ENCODE measurements around the gene GPN2. TPM values are rescaled to one million over a fixed set of nuclear protein-coding genes. Genes with fewer than 3 reads are reported as not detected.
A peak's percentile ranks its signal among the peaks of the same experiment; 100 is the strongest.

The GPN2 gene
- total RNA-seq, result 16.4 TPM
- long read RNA-seq, full-length matches to known transcripts, result 21 of 25 reads
- long read RNA-seq, partial matches to known transcripts, result 0 of 25 reads
- long read RNA-seq, other reads (novel, unspliced or antisense), result 4 of 25 reads

DNA sequence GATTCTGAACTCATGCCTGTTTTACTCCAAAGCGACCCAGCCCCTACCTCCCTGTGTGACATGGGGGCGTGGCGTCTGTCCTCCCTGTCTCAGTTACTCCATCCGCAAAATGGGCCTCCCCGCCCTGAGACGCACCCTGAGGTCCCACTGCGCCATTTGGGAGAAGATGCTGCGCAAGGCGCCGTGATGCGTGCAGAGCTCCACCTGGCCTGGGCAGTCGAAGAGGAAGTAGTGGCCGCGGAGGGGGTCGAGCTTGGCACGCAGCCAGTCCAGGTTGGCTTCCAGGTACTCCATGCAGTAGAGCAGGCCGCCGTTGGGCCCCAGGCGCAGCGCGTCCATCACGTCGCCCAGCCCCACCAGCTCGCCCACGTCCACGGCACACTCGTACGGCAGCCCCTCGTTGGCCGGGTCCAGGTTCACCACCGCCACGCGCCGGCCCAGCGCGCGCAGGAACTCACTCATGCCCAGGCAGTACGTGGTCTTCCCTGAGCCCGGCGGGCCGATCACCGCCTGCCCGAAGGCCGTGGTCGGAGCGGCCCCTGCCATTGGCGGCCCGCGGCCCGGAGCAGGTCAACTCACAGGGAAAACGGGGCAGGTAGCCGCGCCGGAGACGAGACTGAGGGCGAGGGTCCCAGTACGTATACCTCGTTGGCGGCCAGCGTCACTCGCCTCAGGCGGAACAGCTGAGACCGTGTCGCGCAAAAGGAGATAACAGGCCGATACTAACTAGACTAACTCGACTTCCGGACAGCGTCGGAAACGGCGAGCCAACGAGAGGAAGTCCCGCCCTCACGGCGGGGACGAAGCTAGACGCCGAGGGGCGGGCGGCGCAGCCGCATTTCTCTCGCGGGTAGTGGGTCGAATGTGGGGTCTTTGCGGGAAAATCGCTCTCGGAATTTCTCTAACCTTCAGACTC, at the start of gene GPN2:
Gene GPN2, minus strand, starts transcription at position 733 of the 916 bp plus-strand sequence. Its CDS starts 187 bp downstream, at position 546.
- intact Hi-C loops (cut with micrococcal nuclease), result no loop called here
- peak; percentile 94 for ATAC-seq
- peak; percentile 87 for DNase-seq

DNA sequence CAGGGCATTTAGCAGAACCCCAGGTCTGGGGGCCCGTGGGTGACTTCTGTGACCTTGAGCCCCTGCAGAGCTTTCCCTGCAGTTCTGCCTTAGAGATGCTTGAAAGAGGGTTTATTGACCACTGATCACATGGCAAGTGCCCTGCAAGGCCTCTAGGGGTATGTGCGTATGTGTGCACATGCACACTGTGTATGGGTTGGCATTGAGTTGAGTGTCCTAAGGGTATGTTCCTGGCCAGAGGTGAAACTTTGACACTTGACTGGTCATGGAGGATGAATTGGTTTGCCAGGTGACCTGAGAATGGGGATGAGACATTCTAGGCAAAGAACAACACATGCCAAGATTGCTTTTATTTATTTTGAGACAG, 48.6 kb upstream of the GPN2 start:
- intact Hi-C loops (cut with micrococcal nuclease), result no loop called here
- no peak for DNase-seq
- ATAC-seq, result peak; percentile 6

DNA sequence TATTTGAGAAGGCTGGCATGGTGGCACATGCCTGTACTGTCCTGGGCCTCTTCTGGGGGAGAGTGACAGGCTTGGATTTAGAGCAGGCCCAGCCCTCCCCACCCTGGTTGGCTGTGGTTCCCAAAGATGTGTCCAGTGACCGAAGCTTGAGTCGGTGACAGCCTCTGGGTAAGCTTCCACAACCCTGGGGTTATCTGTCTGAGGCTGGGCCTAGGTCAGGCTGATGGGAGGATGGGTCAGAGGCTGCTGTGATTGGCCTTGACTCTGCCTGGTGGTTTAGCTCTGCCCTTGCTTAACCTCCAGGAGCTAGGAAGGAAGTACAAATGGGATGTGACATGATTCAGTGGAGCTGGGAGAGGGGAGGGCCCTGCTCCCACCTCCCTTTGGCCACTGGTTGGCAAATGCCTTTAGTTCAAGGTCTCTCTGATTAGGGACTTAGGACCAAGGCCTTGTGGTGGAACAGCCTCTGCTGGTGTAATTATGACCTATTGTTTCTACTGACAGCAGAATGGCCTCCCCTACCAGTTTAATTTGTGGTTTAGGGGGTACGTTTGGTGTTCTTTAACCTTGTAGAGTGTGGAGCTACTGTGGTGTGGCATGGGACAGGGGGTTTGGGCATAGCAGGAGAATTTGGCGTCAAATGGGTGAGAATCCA, 48.0 kb upstream of the GPN2 start:
- ATAC-seq (peak; percentile 74), DNase-seq (peak; percentile 39)
- intact Hi-C loops (cut with micrococcal nuclease), result no loop called here

DNA sequence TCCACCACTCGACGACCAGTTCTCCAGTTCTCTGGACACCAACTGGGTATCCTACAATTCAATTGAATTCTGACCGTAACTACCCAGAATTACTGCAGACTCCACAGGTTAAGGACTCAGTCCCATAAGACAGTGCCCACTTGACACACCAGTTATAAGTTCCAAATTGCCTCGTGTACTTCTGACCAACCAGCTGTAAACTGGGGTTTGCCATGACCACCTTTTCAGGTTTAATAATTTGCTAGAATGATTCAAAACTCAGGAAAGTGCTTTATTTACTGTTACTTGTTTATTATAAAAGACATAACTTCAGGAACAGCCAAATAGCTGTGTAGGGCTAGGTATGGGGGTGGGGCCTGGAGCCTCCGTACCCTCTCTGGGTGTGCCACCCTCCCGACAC, 46.7 kb upstream of the GPN2 start:
- ATAC-seq (no peak), DNase-seq (no peak)
- intact Hi-C loops (cut with micrococcal nuclease), result no loop called here

DNA sequence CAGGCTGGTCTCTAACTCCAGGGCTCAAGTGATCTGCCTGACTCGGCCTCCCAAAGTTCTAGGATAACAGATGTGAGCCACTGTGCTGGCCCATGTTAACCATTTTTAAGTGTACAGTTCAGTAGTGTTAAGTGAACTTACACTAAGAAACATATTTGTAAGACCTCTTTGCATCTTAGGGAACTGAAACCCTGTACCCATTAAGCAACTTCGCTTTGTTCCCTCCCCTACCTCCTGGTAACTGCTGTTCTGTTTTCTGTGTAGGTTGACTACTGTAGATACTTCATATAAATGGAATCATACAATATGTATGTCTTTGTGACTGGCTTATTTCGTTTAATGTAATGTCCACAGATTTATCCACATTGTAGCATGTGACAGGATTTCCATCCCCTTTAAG, 42.4 kb upstream of the GPN2 start:
- intact Hi-C loops (cut with micrococcal nuclease), result no loop called here
- ATAC-seq (no peak), DNase-seq (no peak)

DNA sequence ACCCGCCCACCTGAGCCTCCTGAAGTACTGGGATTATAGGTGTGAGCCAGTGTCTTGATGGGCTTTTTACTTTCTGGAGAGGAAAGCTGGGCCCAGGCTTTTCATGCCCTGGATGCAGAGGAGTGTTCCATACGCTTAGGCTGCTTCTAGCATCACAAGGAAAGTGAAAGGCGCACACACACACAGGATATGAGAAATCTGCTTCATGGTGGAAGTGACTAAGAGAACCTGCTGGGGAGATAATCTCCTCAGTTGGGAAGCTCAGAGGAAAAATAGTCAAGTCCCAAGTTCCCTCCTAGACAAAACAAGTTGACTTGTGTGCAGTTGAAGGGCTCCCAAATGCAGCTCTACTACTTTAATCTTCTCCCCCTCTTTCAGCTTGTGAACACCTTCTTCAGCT, 33.6 kb upstream of the GPN2 start:
- intact Hi-C loops (cut with micrococcal nuclease), result no loop called here
- ATAC-seq, result no peak
- DNase-seq, result no peak

DNA sequence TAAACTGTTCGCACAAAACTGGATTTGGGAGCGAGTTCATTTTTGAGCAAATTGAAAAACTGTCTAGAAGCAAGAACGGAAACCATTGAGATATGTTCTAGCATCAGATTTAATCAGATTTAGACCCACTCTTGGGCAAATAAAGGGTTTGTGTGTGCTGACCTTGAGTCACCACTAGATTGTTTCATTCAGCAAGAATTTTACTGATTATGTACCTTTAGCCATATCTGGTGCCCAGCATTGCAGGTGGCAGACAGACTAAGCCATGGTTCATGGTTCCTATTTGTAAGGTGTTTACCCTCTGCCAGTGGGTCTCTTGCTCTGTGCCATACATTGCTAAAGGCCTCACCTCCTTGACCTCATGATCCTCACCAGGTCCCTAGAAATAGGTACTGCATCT, 32.8 kb upstream of the GPN2 start:
- DNase-seq (no peak), ATAC-seq (no peak)
- intact Hi-C loops (cut with micrococcal nuclease), result no loop called here

DNA sequence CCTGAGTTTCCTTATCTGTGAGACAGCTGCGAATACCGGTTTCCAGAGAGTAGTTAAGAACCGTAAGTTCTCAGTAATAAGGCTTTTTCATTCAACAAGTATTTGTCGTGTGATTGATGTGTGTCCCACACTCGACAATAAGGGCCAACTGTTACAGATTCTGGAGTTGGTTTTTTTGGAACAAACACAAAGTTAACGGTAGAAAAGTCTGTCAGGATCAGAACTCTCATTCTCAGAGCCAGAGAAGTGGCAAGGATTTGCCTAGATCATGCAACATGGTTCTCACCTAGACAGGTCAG, 32.3 kb upstream of the GPN2 start:
- intact Hi-C loops (cut with micrococcal nuclease), result no loop called here
- DNase-seq (no peak), ATAC-seq (no peak)

DNA sequence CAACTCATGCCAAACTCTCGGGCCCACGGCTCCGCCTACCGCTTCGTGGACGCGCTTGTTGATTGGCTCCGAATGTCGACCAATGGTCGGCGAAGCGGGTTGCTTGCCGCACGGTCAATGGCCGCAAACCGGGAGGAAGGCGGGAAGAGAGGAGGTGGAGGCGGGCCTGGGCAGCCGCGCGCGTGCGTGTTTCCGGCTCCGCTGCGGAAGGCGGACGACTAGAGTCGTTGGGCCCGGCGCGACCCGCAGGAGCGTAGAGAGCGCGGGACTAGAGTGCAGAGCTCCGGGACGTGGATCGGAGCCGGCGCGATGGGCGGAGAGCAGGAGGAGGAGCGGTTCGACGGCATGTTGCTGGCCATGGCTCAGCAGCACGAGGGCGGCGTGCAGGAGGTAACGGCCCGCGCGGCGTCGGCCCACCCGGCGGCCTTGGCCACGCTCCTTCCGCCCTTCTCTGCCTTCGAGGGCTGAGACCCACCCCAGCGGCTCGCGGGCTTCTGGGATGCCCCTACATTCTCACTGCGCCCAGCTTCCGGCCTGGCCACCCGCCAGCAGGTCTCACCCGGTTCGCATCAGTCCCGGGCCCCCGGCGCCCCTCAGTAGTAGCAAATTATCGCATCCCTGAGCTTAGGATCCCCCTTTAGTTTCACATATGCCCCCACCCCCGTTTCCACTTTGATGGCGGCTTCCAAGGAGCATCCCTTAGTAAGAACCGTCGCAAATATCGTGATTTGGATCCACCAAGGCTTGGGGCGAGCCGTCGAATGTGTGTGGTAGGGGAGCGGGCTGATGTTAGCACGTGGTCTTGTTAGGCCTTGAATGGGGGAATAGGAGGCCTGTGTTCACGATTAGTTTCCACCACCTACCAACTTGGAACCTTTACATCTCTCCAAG, 31.7 kb upstream of the GPN2 start, which contains the start of gene NUDC:
Gene NUDC, plus strand, starts transcription at position 204 of the 891 bp plus-strand sequence. Its CDS starts 106 bp downstream, at position 310.
- DNase-seq, result peak; percentile 97
- intact Hi-C loops (cut with micrococcal nuclease), result no loop called here
- peak; percentile 99 for ATAC-seq

DNA sequence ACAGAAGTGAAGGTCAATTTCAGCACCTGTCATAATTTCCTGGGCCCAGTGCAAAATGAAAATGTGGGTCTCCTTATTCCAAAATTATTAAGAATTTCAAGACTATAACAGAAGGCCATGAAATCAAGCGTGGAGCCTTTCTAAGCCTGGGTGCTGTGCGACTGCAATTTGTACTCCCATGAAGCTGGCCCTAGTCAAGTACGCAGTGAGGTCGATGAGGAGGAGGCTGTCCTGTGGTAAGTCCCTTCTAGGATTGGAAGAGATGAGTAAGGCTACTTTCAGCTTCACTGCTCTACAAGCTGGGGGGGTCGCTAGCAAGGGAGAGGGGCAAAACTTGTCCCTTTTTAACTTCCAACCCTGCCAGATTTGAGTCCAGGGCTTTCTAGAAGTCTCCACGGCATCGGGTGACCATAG, 31.1 kb upstream of the GPN2 start:
- no peak for DNase-seq
- peak; percentile 49 for ATAC-seq
- intact Hi-C loops (cut with micrococcal nuclease), result no loop called here

DNA sequence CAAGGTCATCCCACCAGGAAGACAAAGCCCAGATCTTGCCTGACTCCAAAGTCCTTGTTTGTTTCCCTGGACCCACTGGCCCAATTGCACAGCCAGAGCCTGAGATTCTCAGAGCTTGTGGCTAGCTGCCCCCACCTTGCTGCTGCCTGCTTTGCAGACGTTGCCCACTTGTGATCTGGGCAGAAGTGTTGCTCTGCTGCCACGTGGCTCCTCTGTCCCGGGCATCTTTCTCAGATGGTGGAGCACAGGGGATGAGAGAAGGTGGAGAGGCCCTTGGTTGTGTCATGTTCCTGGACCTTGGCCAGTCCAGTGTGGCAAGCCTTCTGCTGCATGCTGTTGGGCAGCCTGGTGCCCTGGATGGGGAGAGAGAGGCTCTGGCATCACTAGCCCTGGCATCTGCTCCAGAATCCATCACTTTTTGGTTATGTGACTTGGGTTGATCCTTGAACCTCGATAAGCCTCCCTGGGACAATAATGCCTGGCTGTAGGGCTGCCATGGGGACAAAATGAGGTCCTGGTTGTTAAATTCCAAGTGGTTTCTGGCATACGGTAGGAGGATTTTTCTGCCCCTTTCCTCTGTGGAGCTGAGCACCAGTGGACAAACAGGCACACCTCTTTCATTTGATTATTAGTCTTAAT, 25.2 kb upstream of the GPN2 start:
- ATAC-seq, result peak; percentile 67
- peak; percentile 67 for DNase-seq
- intact Hi-C loops (cut with micrococcal nuclease), result no loop called here

DNA sequence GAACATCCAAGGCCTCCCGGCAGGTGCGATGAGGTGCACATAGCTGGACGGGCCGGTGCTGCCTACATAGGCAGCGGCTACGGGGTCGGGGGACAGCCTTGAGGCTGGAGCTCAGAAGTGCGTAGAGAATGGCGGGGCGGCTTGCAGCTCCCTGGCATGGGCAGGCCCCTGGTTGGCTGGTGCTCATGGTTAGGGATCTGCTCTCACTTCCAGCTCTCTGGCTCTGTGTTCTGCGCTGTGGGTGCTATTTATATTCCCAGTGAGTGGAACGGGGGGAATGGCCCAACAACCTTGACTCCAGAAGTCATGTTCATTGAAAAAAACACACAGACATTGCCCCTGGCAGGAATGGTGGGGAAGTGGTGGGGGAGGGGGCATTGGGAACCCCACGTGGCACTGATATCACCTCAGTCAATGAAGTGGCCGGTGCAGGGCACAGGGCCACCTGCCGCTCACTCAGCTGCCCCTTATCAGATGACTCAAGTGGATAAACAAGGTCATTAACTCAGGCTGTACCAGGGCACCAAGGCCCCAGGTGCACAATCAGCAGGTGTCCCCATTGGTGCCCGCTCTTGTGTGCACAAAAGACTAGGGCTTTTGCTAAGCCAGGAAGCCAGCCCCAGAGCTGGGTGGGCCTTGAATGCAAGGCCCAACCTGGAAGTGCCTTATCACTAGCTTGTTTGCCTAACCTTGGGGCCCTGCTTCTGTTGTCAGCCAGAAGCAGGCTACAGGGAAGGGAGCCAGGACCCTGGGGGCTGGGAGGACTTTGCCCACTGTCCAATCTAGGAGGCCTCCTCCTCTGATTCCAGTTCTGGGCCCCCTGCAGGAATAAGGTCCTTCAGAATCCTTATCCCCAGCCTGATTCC, 23.9 kb upstream of the GPN2 start, which contains the start of gene NR0B2:
Gene NR0B2, minus strand, starts transcription at position 222 of the 866 bp plus-strand sequence. Its CDS starts 35 bp downstream, at position 187.
- peak; percentile 78 for DNase-seq
- peak; percentile 88 for ATAC-seq
- intact Hi-C loops (cut with micrococcal nuclease), result no loop called here

DNA sequence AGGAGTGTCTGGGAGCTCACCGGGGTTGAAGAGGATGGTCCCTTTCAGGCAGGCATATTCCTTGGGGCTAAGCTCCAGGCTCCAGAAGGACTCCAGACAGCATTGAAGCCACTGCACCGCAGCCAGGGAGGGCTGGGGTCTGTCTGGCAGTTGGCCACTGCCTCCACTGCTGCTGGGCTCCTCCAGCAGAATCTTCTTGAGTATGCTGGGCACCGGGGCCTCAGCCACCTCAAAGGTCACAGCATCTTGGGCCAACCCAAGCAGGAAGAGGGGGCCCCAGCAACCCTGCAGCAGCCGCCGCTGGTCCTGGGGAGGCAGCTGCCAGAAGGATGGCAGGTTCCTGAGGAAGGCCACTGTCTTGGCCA, 23.3 kb upstream of the GPN2 start:
- DNase-seq (no peak), ATAC-seq (peak; percentile 7)
- intact Hi-C loops (cut with micrococcal nuclease), result no loop called here

DNA sequence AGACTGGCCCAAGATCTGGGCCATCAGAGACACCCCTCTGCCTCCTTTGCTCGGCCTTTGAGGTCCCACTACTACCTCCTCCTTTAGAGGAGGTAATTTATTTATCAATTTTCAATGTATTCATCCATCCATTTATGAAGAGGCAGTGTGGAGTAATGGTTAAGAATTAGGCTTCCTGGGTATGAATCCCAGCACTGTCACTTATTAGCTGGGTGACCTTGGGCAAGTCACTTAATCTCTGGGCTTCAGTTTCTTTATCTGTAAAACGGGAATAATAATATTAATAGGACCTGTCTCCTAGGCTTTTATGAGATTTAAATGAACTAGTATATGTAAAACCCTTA, 22.0 kb upstream of the GPN2 start:
- intact Hi-C loops (cut with micrococcal nuclease), result no loop called here
- no peak for ATAC-seq
- DNase-seq, result no peak

DNA sequence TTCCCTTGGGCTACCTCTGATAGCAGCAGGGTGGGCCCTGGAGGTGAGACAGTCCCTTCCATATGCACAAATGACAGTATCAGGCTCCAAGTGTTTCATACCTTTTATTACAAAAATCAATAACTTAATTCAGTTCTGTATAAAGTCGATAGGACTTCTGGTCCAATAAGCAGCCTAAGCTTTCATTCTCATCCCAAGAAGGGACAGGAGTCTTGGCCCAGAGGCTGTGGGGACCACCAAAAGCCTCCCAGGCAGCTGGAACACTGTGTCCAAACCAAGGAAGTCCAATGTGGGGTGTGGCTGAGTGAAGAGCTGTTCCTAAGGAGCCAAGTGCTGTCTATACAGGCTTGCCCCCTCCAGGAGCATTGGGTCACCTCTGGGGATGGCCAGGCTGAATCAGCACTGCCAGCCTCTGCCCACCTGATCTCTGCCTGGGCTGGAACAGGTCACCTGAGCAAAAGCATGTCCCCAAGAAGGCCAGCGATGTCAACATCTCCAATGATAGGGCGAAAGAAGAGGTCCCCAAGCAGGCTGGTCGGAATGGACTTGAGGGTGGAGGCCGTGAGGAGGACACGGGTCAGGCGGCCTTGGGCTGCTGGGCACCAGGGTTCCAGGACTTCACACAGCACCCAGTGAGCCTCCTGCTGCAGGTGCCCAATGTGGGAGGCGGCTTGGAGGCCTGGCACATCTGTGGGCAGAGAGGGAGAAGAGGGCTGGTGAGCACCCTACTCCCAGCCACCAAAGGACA, 21.5 kb upstream of the GPN2 start:
- DNase-seq, result no peak
- intact Hi-C loops (cut with micrococcal nuclease), result no loop called here
- ATAC-seq, result no peak

DNA sequence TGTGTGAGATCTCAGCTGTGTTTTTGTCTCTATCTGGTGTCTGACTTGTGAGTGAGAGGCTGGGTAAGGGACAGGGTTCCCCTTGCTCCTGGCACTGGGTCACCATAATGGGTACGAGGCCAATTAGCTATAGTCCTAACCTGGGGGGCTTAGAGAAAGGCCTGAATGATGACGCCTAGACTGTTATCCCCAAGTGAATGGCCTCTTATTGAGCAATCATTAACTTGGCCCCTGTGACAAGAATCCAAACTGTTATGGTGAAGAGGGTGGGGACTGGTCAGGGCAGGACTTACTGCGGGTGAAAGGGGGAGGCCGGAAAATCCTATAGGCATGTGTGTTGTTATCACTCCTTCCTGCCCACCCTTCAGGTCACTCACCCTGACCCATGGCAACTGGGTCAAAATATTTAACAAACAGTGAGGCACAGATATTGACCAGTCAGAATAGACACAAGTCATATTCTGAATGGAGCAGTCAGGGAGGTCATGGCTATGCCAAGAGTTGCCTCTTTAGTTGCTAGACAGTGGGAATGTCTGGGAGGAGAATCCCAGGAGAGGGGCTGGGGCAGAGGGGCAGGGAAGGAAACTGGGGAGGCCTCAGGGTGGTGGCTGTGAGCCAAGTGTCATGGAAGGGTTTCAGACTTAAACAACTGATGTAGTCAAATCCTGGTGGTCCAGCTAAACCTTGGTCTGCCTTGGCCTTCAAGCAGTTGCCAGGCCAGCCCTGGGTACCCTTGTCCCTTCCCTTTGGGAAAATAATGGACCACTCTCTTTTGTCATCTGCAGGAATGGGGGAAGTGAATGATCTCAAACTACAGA, 20.5 kb upstream of the GPN2 start:
- intact Hi-C loops (cut with micrococcal nuclease), result no loop called here
- ATAC-seq, result no peak
- DNase-seq, result no peak

DNA sequence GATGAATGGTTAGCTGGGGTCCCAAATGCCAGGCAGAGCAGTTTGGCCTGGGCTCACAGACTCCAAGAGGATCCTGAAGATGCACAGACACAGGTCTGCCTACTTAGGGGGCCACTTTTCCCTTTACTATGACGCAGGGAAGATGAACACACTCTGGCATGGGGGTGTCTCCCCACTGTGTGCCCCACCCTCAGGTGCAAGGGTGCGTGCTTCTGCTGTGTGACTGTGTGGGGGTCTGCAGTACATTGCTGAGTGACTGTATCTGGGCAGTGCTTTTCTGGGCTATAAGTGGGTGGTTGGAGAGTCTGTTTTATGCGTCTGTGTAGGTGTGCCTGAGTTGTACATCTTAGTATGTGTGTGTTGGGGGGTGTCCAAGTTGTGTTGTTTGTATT, 19.9 kb upstream of the GPN2 start:
- DNase-seq (no peak), ATAC-seq (no peak)
- intact Hi-C loops (cut with micrococcal nuclease), result no loop called here
